ENCODE data around the gene COA1. TPM values are rescaled to one million over a fixed set of nuclear protein-coding genes. Genes with fewer than 3 reads are reported as not detected.

The COA1 gene
- total RNA-seq, 2 donors from 2014 or later = 36.8 to 52.4 TPM

- peak overlapping the region in 1 of 4 donors; percentile 15 for H3K27ac ChIP-seq
- H3K27me3 ChIP-seq = no peaks in the 10 kb centered on the region
- H3K4me1 ChIP-seq = peaks cover 36% of the 10 kb centered on the region
- no peaks in the 10 kb centered on the region for H3K36me3 ChIP-seq (replicated peaks in 1 of 2; ENCODE audit: insufficient read depth in 1 of 2, low read depth in 2 of 2)
- WGBS, 2 donors = 39 to 51% methylated on average over 4 of the region's 4 CpGs
- no peaks in the 10 kb centered on the region for H3K9me3 ChIP-seq
- intact Hi-C loops (cut with DNase I) = no loop called here
- H3K4me3 ChIP-seq = no peak overlapping the region
- DNase-seq (no peak), ATAC-seq (no peak)
- TF ChIP-seq CTCF (IDR thresholded peaks at IDR 0.05) = no peak
- no peak for TF ChIP-seq POLR2A (IDR thresholded peaks at IDR 0.05)
Observed at GRCh38 chr7:43671521-43671920, 57.8 kb downstream of the COA1 start.

- no peak for TF ChIP-seq POLR2A (IDR thresholded peaks at IDR 0.05)
- TF ChIP-seq CTCF (IDR thresholded peaks at IDR 0.05) = no peak
- no peaks in the 10 kb centered on the region for H3K27me3 ChIP-seq
- intact Hi-C loops (cut with DNase I) = no loop called here
- H3K36me3 ChIP-seq (replicated peaks in 1 of 2; ENCODE audit: insufficient read depth in 1 of 2, low read depth in 2 of 2) = no peaks in the 10 kb centered on the region
- H3K4me3 ChIP-seq = no peak overlapping the region
- WGBS, 2 donors = 80 to 87% methylated on average over 15 of the region's 15 CpGs
- no peak for ATAC-seq
- H3K4me1 ChIP-seq = peaks cover 29% of the 10 kb centered on the region
- no peak overlapping the region for H3K27ac ChIP-seq
- H3K9me3 ChIP-seq = no peaks in the 10 kb centered on the region
- no peak for DNase-seq
Observed at GRCh38 chr7:43669286-43670081, 59.8 kb downstream of the COA1 start.

- Histone ChIP-seq H3K4me1 (peaks cover 21% of the 10 kb centered on the region), H3K9me3 (no peaks in the 10 kb centered on the region), H3K4me3 (no peak overlapping the region), H3K27me3 (no peaks in the 10 kb centered on the region), H3K27ac (no peak overlapping the region), H3K36me3 (replicated peaks in 1 of 2; ENCODE audit: insufficient read depth in 1 of 2, low read depth in 2 of 2) (no peaks in the 10 kb centered on the region)
- intact Hi-C loops (cut with DNase I) = no loop called here
- DNase-seq (no peak), ATAC-seq (no peak)
- no peak for TF ChIP-seq POLR2A (IDR thresholded peaks at IDR 0.05)
- TF ChIP-seq CTCF (IDR thresholded peaks at IDR 0.05) = no peak
- WGBS, 2 donors = 17 to 64% methylated on average over 1 of the region's 1 CpG
Observed at GRCh38 chr7:43668035-43668434, 61.3 kb downstream of the COA1 start.

- Histone ChIP-seq H3K4me3 (no peak overlapping the region), H3K27ac (no peak overlapping the region), H3K36me3 (replicated peaks in 1 of 2; ENCODE audit: insufficient read depth in 1 of 2, low read depth in 2 of 2) (no peaks in the 10 kb centered on the region), H3K9me3 (no peaks in the 10 kb centered on the region), H3K27me3 (no peaks in the 10 kb centered on the region), H3K4me1 (peaks cover 21% of the 10 kb centered on the region)
- TF ChIP-seq CTCF (IDR thresholded peaks at IDR 0.05) = no peak
- TF ChIP-seq POLR2A (IDR thresholded peaks at IDR 0.05) = no peak
- no peak for DNase-seq
- ATAC-seq = no peak
- intact Hi-C loops (cut with DNase I) = no loop called here
Observed at GRCh38 chr7:43666938-43667337, 62.4 kb downstream of the COA1 start.

- no peak overlapping the region for H3K27ac ChIP-seq
- 0 to 32% methylated on average over 1 of the region's 1 CpG for WGBS, 2 donors
Observed at GRCh38 chr7:43664681-43665080, 64.6 kb downstream of the COA1 start.

More at GRCh38 chr7:43664681-43665080, 64.6 kb downstream of the COA1 start:
- H3K27me3 ChIP-seq = no peaks in the 10 kb centered on the region
- TF ChIP-seq POLR2A (IDR thresholded peaks at IDR 0.05) (no peak), CTCF (IDR thresholded peaks at IDR 0.05) (no peak)
- DNase-seq (no peak), ATAC-seq (no peak)
- no peaks in the 10 kb centered on the region for H3K36me3 ChIP-seq (replicated peaks in 1 of 2; ENCODE audit: insufficient read depth in 1 of 2, low read depth in 2 of 2)
- no peaks in the 10 kb centered on the region for H3K9me3 ChIP-seq
- no peak overlapping the region for H3K4me3 ChIP-seq
- peaks cover 18% of the 10 kb centered on the region for H3K4me1 ChIP-seq
- intact Hi-C loops (cut with DNase I) = no loop called here
